ENCODE data around the gene PRSS12. TPM values are rescaled to one million over a fixed set of nuclear protein-coding genes. Genes with fewer than 3 reads are reported as not detected.
"Not testable (repeated sequence)": the region's sequence is repeated elsewhere in the genome, so short reads cannot be mapped to it uniquely, and the experiment has no call there.

The PRSS12 gene
- total RNA-seq, result under 1 TPM in 1 of 2 donors, not detected in 1; 0.07 TPM

GRCh38 chr4:118352843-118353533, at the start of gene PRSS12:
Gene PRSS12 (minus strand): TSS chr4:118353003. CDS start chr4:118352720, 283 bp downstream.
- peaks cover 71% of the 10 kb centered on the region for H3K27me3 Mint-ChIP-seq (ENCODE audit: low read depth)
- peak within 1 kb of the TSS; percentile 84 to 89 for H3K4me3 Mint-ChIP-seq
- peaks cover 13% of the 10 kb centered on the region for H3K4me1 Mint-ChIP-seq (ENCODE audit: low read depth)
- peaks cover 0 to 3% of the 10 kb centered on the region in 2 donors for H3K36me3 Mint-ChIP-seq (ENCODE audit: insufficient read depth in 2 of 2)
- DNase-seq, result peak; percentile 82 to 84
- ATAC-seq (replicated peaks in 1 of 2), result peak; percentile 97
- H3K9me3 Mint-ChIP-seq, result no peaks in the 10 kb centered on the region
- no peak within 1 kb of the TSS for H3K27ac Mint-ChIP-seq

- no peak overlapping the region for H3K27ac Mint-ChIP-seq
- H3K36me3 Mint-ChIP-seq (ENCODE audit: insufficient read depth in 2 of 2), result no peaks in the 10 kb centered on the region
- no peaks in the 10 kb centered on the region for H3K4me1 Mint-ChIP-seq (ENCODE audit: low read depth)
- H3K4me3 Mint-ChIP-seq, result no peak overlapping the region
- H3K9me3 Mint-ChIP-seq, result no peaks in the 10 kb centered on the region
- DNase-seq (no peak), ATAC-seq (replicated peaks in 1 of 2) (no peak)
- peaks cover 11% of the 10 kb centered on the region for H3K27me3 Mint-ChIP-seq (ENCODE audit: low read depth)
Observed at GRCh38 chr4:118400356-118400755, 47.6 kb upstream of the PRSS12 start.

- not testable (repeated sequence) for H3K27ac Mint-ChIP-seq; H3K4me3 Mint-ChIP-seq; H3K36me3 Mint-ChIP-seq (ENCODE audit: insufficient read depth in 2 of 2)
Observed at GRCh38 chr4:118399883-118400282, 47.1 kb upstream of the PRSS12 start.

GRCh38 chr4:118398226-118399090, 45.7 kb upstream of the PRSS12 start:
- peak; percentile 43 to 52 for ATAC-seq (replicated peaks in 1 of 2)
- Mint-ChIP-seq H3K4me1 (ENCODE audit: low read depth) (no peaks in the 10 kb centered on the region), H3K27ac (peak overlapping the region; percentile 22), H3K9me3 (no peaks in the 10 kb centered on the region), H3K36me3 (ENCODE audit: insufficient read depth in 2 of 2) (no peaks in the 10 kb centered on the region), H3K27me3 (ENCODE audit: low read depth) (peaks cover 11% of the 10 kb centered on the region), H3K4me3 (no peak overlapping the region)
- DNase-seq, result no peak

More at GRCh38 chr4:118399883-118400282, 47.1 kb upstream of the PRSS12 start:
- not testable (repeated sequence) for ATAC-seq (replicated peaks in 1 of 2); H3K9me3 Mint-ChIP-seq; H3K4me1 Mint-ChIP-seq (ENCODE audit: low read depth); DNase-seq
- peaks cover 11% of the 10 kb centered on the region for H3K27me3 Mint-ChIP-seq (ENCODE audit: low read depth)

- H3K4me1 Mint-ChIP-seq (ENCODE audit: low read depth), result no peaks in the 10 kb centered on the region
- no peak for ATAC-seq (replicated peaks in 1 of 2)
- peak overlapping the region; percentile 13 for H3K27ac Mint-ChIP-seq
Observed at GRCh38 chr4:118397623-118397979, 44.8 kb upstream of the PRSS12 start.

GRCh38 chr4:118396881-118397622, 44.2 kb upstream of the PRSS12 start:
- Mint-ChIP-seq H3K4me3 (no peak overlapping the region), H3K9me3 (peaks cover 0 to 2% of the 10 kb centered on the region in 2 donors), H3K36me3 (ENCODE audit: insufficient read depth in 2 of 2) (peaks cover 2% of the 10 kb centered on the region in 2 donors)

More at GRCh38 chr4:118397623-118397979, 44.8 kb upstream of the PRSS12 start:
- Mint-ChIP-seq H3K4me3 (no peak overlapping the region), H3K9me3 (peaks cover 0 to 2% of the 10 kb centered on the region in 2 donors), H3K27me3 (ENCODE audit: low read depth) (peaks cover 11% of the 10 kb centered on the region), H3K36me3 (ENCODE audit: insufficient read depth in 2 of 2) (peaks cover 2% of the 10 kb centered on the region in 2 donors)
- no peak for DNase-seq

GRCh38 chr4:118395057-118395644, 42.3 kb upstream of the PRSS12 start:
- Mint-ChIP-seq H3K27ac (no peak overlapping the region), H3K9me3 (peaks cover 0 to 3% of the 10 kb centered on the region in 2 donors), H3K4me3 (no peak overlapping the region), H3K4me1 (ENCODE audit: low read depth) (no peaks in the 10 kb centered on the region), H3K36me3 (ENCODE audit: insufficient read depth in 2 of 2) (peaks cover 2% of the 10 kb centered on the region in 2 donors), H3K27me3 (ENCODE audit: low read depth) (no peaks in the 10 kb centered on the region)
- DNase-seq (no peak), ATAC-seq (replicated peaks in 1 of 2) (no peak)

More at GRCh38 chr4:118396881-118397622, 44.2 kb upstream of the PRSS12 start:
- no peak for ATAC-seq (replicated peaks in 1 of 2)
- no peaks in the 10 kb centered on the region for H3K4me1 Mint-ChIP-seq (ENCODE audit: low read depth)
- no peak for DNase-seq
- peak overlapping the region; percentile 13 for H3K27ac Mint-ChIP-seq
- H3K27me3 Mint-ChIP-seq (ENCODE audit: low read depth), result peaks cover 6% of the 10 kb centered on the region

- H3K36me3 Mint-ChIP-seq (ENCODE audit: insufficient read depth in 2 of 2); H3K4me1 Mint-ChIP-seq (ENCODE audit: low read depth): not testable (repeated sequence)
Observed at GRCh38 chr4:118392509-118392908, 39.7 kb upstream of the PRSS12 start.

GRCh38 chr4:118390121-118390520, 37.3 kb upstream of the PRSS12 start:
- H3K36me3 Mint-ChIP-seq (ENCODE audit: insufficient read depth in 2 of 2), result peaks cover 2 to 9% of the 10 kb centered on the region in 2 donors

More at GRCh38 chr4:118392509-118392908, 39.7 kb upstream of the PRSS12 start:
- ATAC-seq (replicated peaks in 1 of 2); H3K9me3 Mint-ChIP-seq; H3K27me3 Mint-ChIP-seq (ENCODE audit: low read depth); DNase-seq; H3K4me3 Mint-ChIP-seq; H3K27ac Mint-ChIP-seq: not testable (repeated sequence)

GRCh38 chr4:118389721-118390120, 36.9 kb upstream of the PRSS12 start:
- Mint-ChIP-seq H3K9me3 (peaks cover 8 to 9% of the 10 kb centered on the region in 2 donors), H3K4me3 (no peak overlapping the region), H3K4me1 (ENCODE audit: low read depth) (no peaks in the 10 kb centered on the region), H3K36me3 (ENCODE audit: insufficient read depth in 2 of 2) (peaks cover 2 to 9% of the 10 kb centered on the region in 2 donors), H3K27me3 (ENCODE audit: low read depth) (no peaks in the 10 kb centered on the region), H3K27ac (no peak overlapping the region)
- ATAC-seq (replicated peaks in 1 of 2) (no peak), DNase-seq (no peak)

More at GRCh38 chr4:118390121-118390520, 37.3 kb upstream of the PRSS12 start:
- no peaks in the 10 kb centered on the region for H3K4me1 Mint-ChIP-seq (ENCODE audit: low read depth)
- H3K4me3 Mint-ChIP-seq, result no peak overlapping the region
- H3K27ac Mint-ChIP-seq, result no peak overlapping the region
- no peaks in the 10 kb centered on the region for H3K27me3 Mint-ChIP-seq (ENCODE audit: low read depth)
- DNase-seq, result no peak
- peaks cover 8 to 9% of the 10 kb centered on the region in 2 donors for H3K9me3 Mint-ChIP-seq
- ATAC-seq (replicated peaks in 1 of 2), result no peak

GRCh38 chr4:118388606-118389005, 35.8 kb upstream of the PRSS12 start:
- peaks cover 2 to 9% of the 10 kb centered on the region in 2 donors for H3K36me3 Mint-ChIP-seq (ENCODE audit: insufficient read depth in 2 of 2)
- DNase-seq (no peak), ATAC-seq (replicated peaks in 1 of 2) (no peak)
- H3K27me3 Mint-ChIP-seq (ENCODE audit: low read depth), result no peaks in the 10 kb centered on the region
- no peaks in the 10 kb centered on the region for H3K4me1 Mint-ChIP-seq (ENCODE audit: low read depth)
- no peak overlapping the region for H3K27ac Mint-ChIP-seq
- peaks cover 8 to 9% of the 10 kb centered on the region in 2 donors for H3K9me3 Mint-ChIP-seq
- no peak overlapping the region for H3K4me3 Mint-ChIP-seq

GRCh38 chr4:118381902-118382301, 29.1 kb upstream of the PRSS12 start:
- Mint-ChIP-seq H3K9me3 (peaks cover 6 to 11% of the 10 kb centered on the region in 2 donors), H3K27me3 (ENCODE audit: low read depth) (peaks cover 5% of the 10 kb centered on the region), H3K4me1 (ENCODE audit: low read depth) (no peaks in the 10 kb centered on the region), H3K27ac (no peak overlapping the region), H3K4me3 (no peak overlapping the region), H3K36me3 (ENCODE audit: insufficient read depth in 2 of 2) (peaks cover 0 to 7% of the 10 kb centered on the region in 2 donors)
- no peak for DNase-seq
- ATAC-seq (replicated peaks in 1 of 2), result no peak

Measured in activated T-cell treated with anti-CD3 and anti-CD28 coated beads, Interleukin-2, amount 50 U/mL, for 72 hours (primary cell).